ENCODE data around the gene MAD2L1BP. TPM values are rescaled to one million over a fixed set of nuclear protein-coding genes. Genes with fewer than 3 reads are reported as not detected.

Gene MAD2L1BP
- 21.2 and 28.0 TPM in 2 replicates for polyA plus RNA-seq

GRCh38 chr6:43635387-43636307 lies at the start of gene MAD2L1BP:
Gene MAD2L1BP (plus strand): TSS chr6:43635840. CDS start chr6:43635876, 36 bp downstream.

DNA sequence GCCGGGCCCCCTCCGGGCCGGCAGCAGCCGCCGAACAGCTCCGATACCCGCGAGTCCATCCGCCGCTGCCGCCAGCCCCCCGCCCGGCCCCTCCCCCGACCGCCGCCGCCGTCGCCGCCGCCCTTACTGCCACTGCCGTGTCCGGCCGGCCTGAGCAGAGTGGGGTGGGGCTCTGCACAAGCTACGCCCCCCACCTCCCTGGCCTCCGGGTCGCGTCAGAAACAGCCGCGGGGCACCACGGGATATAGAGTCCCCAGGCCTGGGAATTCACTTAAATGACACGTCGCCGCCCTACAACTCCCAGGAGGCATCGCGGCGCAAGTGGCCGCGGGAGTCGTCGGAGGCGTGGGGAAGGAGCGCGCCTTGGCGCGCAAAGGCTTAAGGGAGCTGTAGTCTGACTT lies 6.5 kb upstream of the MAD2L1BP start, which contains the start of gene GTPBP2:
Gene GTPBP2, minus strand, starts transcription at position 161 of the 401 bp plus-strand sequence. Its CDS starts 102 bp downstream, at position 59.

DNA sequence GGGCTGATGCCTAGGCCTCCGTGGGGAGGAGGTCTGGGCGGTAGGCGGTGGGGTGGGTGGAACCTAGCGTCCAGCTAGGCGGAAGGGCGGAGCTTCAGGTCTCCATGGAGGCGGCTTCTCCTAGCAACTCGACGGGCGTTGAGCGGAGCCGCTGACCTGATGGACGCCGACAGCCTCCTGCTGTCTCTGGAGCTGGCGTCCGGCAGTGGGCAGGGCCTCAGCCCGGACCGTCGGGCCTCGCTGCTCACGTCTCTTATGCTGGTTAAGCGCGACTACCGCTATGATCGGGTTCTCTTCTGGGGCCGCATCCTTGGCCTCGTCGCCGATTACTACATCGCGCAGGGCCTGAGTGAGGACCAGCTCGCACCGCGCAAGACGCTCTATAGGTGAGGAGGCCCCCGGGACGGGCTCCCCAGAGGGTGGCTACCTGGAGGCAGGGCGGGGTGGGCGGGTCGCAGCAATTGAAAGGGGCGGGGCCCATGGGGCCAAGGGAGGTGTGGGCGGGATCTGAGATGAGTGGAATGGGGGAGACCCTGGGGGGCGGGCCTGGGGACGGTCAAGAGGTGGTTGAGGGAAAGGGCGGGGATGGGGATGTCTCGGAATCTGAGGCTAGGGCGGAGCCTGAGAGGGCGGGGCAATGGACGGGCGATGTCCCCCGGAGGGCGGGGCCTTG lies 9.4 kb downstream of the MAD2L1BP start, which contains the start of gene RSPH9:
Gene RSPH9, plus strand, starts transcription at position 97 of the 673 bp plus-strand sequence. Its CDS starts 63 bp downstream, at position 160.

DNA sequence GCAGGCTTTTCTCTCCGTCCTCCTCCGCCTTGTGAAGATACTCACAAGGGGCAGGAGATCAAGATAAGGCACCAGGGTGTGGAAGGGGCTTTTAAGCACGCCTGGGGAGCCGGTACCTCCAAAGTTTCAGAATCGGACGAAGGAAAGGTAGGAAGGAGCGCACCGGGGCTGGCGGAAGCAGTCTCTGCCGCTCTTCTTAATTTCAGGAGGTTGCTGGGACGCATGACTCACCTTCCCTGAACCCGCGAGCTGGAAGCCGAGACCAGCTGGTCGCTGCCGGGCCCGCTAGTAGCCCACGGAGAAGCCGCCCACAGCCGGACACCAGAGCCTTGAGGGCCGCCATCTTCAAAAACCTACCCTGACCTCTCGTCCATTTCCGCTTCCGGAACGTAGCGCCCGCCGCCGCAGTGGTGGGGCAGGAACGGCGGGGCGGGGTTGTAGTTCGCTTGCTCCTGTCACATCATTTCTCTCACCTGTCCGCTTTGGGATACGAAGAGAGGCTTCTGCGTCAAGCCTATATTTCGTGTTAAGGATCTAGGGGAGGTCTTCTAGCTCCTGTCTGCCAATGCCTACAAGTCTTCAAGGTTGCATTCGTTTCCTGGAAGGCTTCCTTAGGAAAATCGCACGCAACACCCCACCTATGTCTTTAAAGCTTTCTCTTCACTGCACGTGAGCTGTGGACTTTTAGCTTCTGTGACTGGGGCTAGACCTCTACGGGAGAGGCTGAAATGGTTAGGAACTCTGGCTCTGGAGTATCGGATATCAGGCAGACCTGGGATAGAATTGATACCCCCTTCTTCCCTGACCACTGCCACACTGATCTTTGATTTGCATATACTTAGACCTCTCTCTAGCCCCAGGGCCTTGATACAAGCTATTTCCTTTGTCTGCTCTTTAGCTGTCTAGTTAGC lies 52.1 kb downstream of the MAD2L1BP start, which contains the start of gene MRPS18A:
Gene MRPS18A, minus strand, starts transcription at position 355 of the 911 bp plus-strand sequence. Its CDS starts 12 bp downstream, at position 343.

Other genes starting within 250 kb of the MAD2L1BP start
- 3.1 and 6.2 TPM in 2 replicates for gene ABCC10, start 208.3 kb upstream of the MAD2L1BP start, polyA plus RNA-seq
- 11.0 and 15.0 TPM in 2 replicates for gene DLK2, start 180.3 kb upstream of the MAD2L1BP start, polyA plus RNA-seq
- gene TJAP1, start 158.3 kb upstream of the MAD2L1BP start, polyA plus RNA-seq = 0.15 and 0.55 TPM in 2 replicates
- 6.4 and 8.7 TPM in 2 replicates for gene LRRC73, start 125.5 kb upstream of the MAD2L1BP start, polyA plus RNA-seq
- 79.4 and 125 TPM in 2 replicates for gene YIPF3, start 118.9 kb upstream of the MAD2L1BP start, polyA plus RNA-seq
- 37.8 and 45.0 TPM in 2 replicates for gene POLR1C, start 118.8 kb upstream of the MAD2L1BP start, polyA plus RNA-seq
- 12.3 and 13.2 TPM in 2 replicates for gene XPO5, start 59.8 kb upstream of the MAD2L1BP start, polyA plus RNA-seq
- 0.32 and 1.6 TPM in 2 replicates for gene POLH, start 59.7 kb upstream of the MAD2L1BP start, polyA plus RNA-seq
- 4.7 and 7.6 TPM in 2 replicates for gene GTPBP2, start 6.6 kb upstream of the MAD2L1BP start, polyA plus RNA-seq
- gene RSPH9, start 9.2 kb downstream of the MAD2L1BP start, polyA plus RNA-seq = 0.39 TPM in 1 of 2 replicates, not detected in the other
- gene MRPS18A, start 52.0 kb downstream of the MAD2L1BP start, polyA plus RNA-seq = 85.8 and 91.2 TPM in 2 replicates
- gene VEGFA, start 134.4 kb downstream of the MAD2L1BP start, polyA plus RNA-seq = 3.5 and 5.8 TPM in 2 replicates

Measured in Purkinje cell (primary cell).